Peyer's patch (tissue), 4 donors: ENCODE results near the gene ARF1. TPM values are rescaled to one million over a fixed set of nuclear protein-coding genes. Genes with fewer than 3 reads are reported as not detected.

Experiments used
- DNase-seq, 3 donors: peaks; one replicate each; pipeline ENCODE4 v3.0.0-alpha.2; 2017 to 2019
- H3K27ac ChIP-seq, 4 donors: fragments of 200-600 bp; sonication (generic); one replicate each; pipeline ENCODE4 v1.5.1; 2016 to 2019
- H3K27me3 ChIP-seq, 2 donors: fragments of 200-600 bp; sonication (generic); one replicate each; pipeline ENCODE4 v1.5.1; 2019
- H3K36me3 ChIP-seq, 3 donors: fragments of 200-600 bp; sonication (generic); one replicate each; pipeline ENCODE4 v1.5.1; 2016 to 2019
- H3K4me1 ChIP-seq, 4 donors: fragments of 200-600 bp; sonication (generic); one replicate each; pipeline ENCODE4 v1.5.1; 2016 to 2019
- H3K4me3 ChIP-seq, 4 donors: fragments of 200-600 bp; sonication (generic); 1 replicate in 3 of 4; 2 replicates in 1 of 4; pipeline ENCODE4 v1.5.1; 2016 to 2019; ENCODE audit warnings: mild to moderate bottlenecking in 1 of 4
- H3K9me3 ChIP-seq, 4 donors: fragments of 200-600 bp; sonication (generic); one replicate each; pipeline ENCODE4 v1.5.1; 2016 to 2019; ENCODE audit warnings: mild to moderate bottlenecking in 1 of 4
- CTCF ChIP-seq, 6 experiments: fragments of 450-650 bp in 4 of 6; fragments of 200-600 bp in 2 of 6; sonication (generic) in 1 of 6; IDR thresholded peaks; one replicate each; pipeline ENCODE4 v1.5.1; 2017 to 2019; ENCODE audit warnings: antibody characterized with exemption in 6 of 6, mild to moderate bottlenecking in 3 of 6, moderate library complexity in 1 of 6
- POLR2A ChIP-seq, 2 donors: fragments of 450-650 bp; IDR thresholded peaks; one replicate each; pipeline ENCODE4 v1.5.1; 2017; ENCODE audit warnings: antibody characterized with exemption in 2 of 2, mild to moderate bottlenecking in 2 of 2, moderate library complexity in 2 of 2
- total RNA-seq, 4 donors: library from RNA; depleted of rRNA; stranded (reverse); fragments of >200 nt; gene quantifications; one replicate each; pipeline ENCODE4 v1.1.0, GENCODE V29; 2016

The ARF1 gene
- total RNA-seq, 4 donors from 2014 or later = 243 to 434 (median 392) TPM

- peak in 1 of 3 donors; percentile 43 for DNase-seq
- Histone ChIP-seq H3K4me1 (peaks cover 11 to 87% (median 62%) of the 10 kb centered on the region in 4 donors), H3K27ac (peak overlapping the region in 3 of 4 donors; percentile 4 to 23 (median 8)), H3K36me3 (peaks cover 0 to 5% (median 0%) of the 10 kb centered on the region in 3 donors), H3K27me3 (no peaks in the 10 kb centered on the region), H3K4me3 (peak overlapping the region in 1 of 4 donors; percentile 8), H3K9me3 (no peaks in the 10 kb centered on the region)
- TF ChIP-seq CTCF (IDR thresholded peaks at IDR 0.05) (no peak), POLR2A (IDR thresholded peaks at IDR 0.05) (no peak)
These were observed 5.3 kb downstream of the ARF1 start for GRCh38 chr1:228087771-228088251.

- Histone ChIP-seq H3K4me3 (no peak overlapping the region), H3K9me3 (no peaks in the 10 kb centered on the region), H3K27me3 (no peaks in the 10 kb centered on the region), H3K4me1 (peaks cover 11 to 86% (median 60%) of the 10 kb centered on the region in 4 donors), H3K36me3 (peaks cover 0 to 10% (median 0%) of the 10 kb centered on the region in 3 donors), H3K27ac (peak overlapping the region in 2 of 4 donors; percentile 4 to 40)
- no peak for TF ChIP-seq CTCF (IDR thresholded peaks at IDR 0.05)
- peak in 2 of 3 donors; percentile 37 to 45 for DNase-seq
These were observed 6.3 kb downstream of the ARF1 start for GRCh38 chr1:228088586-228089498.

GRCh38 chr1:228089519-228090380 lies 7.2 kb downstream of the ARF1 start:
- Histone ChIP-seq H3K4me1 (peaks cover 11 to 77% (median 53%) of the 10 kb centered on the region in 4 donors), H3K36me3 (peaks cover 0 to 10% (median 0%) of the 10 kb centered on the region in 3 donors), H3K27me3 (no peaks in the 10 kb centered on the region), H3K27ac (peak overlapping the region in 1 of 4 donors; percentile 44), H3K9me3 (no peaks in the 10 kb centered on the region), H3K4me3 (no peak overlapping the region)
- no peak for TF ChIP-seq CTCF (IDR thresholded peaks at IDR 0.05)
- TF ChIP-seq POLR2A (IDR thresholded peaks at IDR 0.05) = no peak
- peak in 2 of 3 donors; percentile 42 to 44 for DNase-seq

- H3K4me1 ChIP-seq = peaks cover 4 to 72% (median 46%) of the 10 kb centered on the region in 4 donors
- no peaks in the 10 kb centered on the region for H3K27me3 ChIP-seq
- H3K36me3 ChIP-seq = peaks cover 0 to 10% (median 0%) of the 10 kb centered on the region in 3 donors
- TF ChIP-seq CTCF (IDR thresholded peaks at IDR 0.05) = no peak
- no peak for TF ChIP-seq POLR2A (IDR thresholded peaks at IDR 0.05)
- DNase-seq = peak in 2 of 3 donors; percentile 43 to 46
- peak overlapping the region in 1 of 4 donors; percentile 44 for H3K27ac ChIP-seq
- no peak overlapping the region for H3K4me3 ChIP-seq
- H3K9me3 ChIP-seq = no peaks in the 10 kb centered on the region
These were observed 8.1 kb downstream of the ARF1 start for GRCh38 chr1:228090613-228091081.

GRCh38 chr1:228091084-228091483 lies 8.6 kb downstream of the ARF1 start:
- no peak for DNase-seq
- TF ChIP-seq POLR2A (IDR thresholded peaks at IDR 0.05) = no peak
- no peak for TF ChIP-seq CTCF (IDR thresholded peaks at IDR 0.05)
- Histone ChIP-seq H3K27ac (no peak overlapping the region), H3K9me3 (no peaks in the 10 kb centered on the region), H3K27me3 (no peaks in the 10 kb centered on the region), H3K4me1 (peaks cover 0 to 72% (median 44%) of the 10 kb centered on the region in 4 donors), H3K36me3 (peaks cover 0 to 12% (median 0%) of the 10 kb centered on the region in 3 donors), H3K4me3 (no peak overlapping the region)
